Measurements from ENCODE around the gene MATK. TPM values are rescaled to one million over a fixed set of nuclear protein-coding genes. Genes with fewer than 3 reads are reported as not detected.
A peak's percentile ranks its signal among the peaks of the same experiment; 100 is the strongest.

The MATK gene
- total RNA-seq, 1 donor from 2014 or later: 1.8 TPM

DNA sequence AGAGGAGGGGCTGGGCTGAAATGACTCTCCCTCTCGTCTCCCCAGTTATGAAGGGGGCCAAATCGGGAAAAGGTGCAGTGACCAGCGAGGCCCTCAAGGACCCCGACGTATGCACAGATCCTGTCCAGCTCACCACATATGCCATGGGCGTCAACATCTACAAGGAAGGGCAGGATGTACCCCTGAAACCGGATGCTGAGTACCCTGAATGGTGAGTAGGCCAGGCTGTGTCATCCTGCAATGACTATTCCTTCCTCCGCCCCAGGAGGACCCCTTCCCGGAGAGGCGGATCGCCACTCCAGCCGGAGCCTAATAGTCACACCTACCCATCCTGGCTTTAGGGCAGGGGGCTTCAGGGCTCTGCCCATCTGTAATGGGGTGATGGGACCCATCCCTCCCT, 21.1 kb downstream of the MATK start:
- no peaks in the 10 kb centered on the region for H3K27me3 Mint-ChIP-seq
- peaks cover 4% of the 10 kb centered on the region for H3K36me3 Mint-ChIP-seq (ENCODE audit: insufficient read depth)
- peaks cover 7% of the 10 kb centered on the region for H3K4me1 Mint-ChIP-seq (ENCODE audit: low read depth)
- H3K27ac Mint-ChIP-seq: no peak overlapping the region
- TF ChIP-seq, protein P1, sequence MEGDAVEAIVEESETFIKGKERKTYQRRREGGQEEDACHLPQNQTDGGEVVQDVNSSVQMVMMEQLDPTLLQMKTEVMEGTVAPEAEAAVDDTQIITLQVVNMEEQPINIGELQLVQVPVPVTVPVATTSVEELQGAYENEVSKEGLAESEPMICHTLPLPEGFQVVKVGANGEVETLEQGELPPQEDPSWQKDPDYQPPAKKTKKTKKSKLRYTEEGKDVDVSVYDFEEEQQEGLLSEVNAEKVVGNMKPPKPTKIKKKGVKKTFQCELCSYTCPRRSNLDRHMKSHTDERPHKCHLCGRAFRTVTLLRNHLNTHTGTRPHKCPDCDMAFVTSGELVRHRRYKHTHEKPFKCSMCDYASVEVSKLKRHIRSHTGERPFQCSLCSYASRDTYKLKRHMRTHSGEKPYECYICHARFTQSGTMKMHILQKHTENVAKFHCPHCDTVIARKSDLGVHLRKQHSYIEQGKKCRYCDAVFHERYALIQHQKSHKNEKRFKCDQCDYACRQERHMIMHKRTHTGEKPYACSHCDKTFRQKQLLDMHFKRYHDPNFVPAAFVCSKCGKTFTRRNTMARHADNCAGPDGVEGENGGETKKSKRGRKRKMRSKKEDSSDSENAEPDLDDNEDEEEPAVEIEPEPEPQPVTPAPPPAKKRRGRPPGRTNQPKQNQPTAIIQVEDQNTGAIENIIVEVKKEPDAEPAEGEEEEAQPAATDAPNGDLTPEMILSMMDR (IDR thresholded peaks at IDR 0.05; ENCODE audit: unreplicated experiment): no peak
- no peak overlapping the region for H3K4me3 Mint-ChIP-seq (ENCODE audit: low read depth)
- H3K9me3 Mint-ChIP-seq (ENCODE audit: low read depth): no peaks in the 10 kb centered on the region
- no peak for DNase-seq (ENCODE audit: low spot score, unreplicated experiment)

DNA sequence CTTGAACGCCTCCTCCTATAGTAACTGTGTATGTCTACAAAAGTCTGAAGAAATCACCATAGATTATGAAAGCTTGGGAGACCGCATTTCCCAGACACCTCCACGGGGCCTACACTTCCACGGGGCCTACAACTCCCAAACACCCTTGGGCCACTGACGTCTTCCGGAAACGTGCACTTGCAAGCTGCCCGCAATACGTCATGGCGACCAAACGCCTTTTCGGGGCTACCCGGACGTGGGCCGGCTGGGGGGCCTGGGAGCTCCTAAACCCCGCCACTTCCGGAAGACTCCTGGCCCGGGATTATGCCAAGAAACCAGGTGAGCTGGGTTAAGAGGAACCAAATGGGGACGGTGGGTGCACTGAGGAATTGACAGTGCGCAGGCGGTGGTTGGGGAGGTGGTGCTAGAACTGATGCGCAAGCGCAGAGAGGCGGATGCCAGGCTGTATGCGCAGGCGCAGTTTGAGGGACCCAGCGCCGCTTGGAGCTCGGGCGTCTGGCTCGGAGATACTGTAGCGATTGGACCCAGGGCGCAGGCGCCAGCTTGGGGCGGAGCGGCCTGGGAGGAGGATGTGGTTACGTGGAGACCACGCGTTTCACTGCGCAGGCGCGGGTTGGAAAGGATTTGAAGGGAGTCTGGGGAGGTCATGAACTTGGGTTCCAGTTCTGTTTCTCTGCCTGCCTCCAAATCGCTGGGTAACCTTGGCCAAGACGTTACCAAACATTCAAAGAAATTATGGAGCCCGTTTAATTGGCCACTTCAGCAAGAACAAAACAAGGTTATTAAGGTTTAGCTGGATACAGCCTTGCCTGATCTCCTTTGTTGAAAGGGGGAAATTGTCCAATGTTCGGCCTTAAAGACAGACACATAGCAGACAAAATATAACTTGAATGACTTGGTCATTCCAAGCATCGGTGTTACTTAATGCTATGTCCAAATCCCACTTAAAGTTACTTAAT, 23.4 kb downstream of the MATK start, which contains the start of gene MRPL54:
Gene MRPL54, plus strand, starts transcription at position 182 of the 959 bp plus-strand sequence. Its CDS starts 19 bp downstream, at position 201.
- peaks cover 7% of the 10 kb centered on the region for H3K4me1 Mint-ChIP-seq (ENCODE audit: low read depth)
- DNase-seq (ENCODE audit: low spot score, unreplicated experiment): peak; percentile 99
- H3K27ac Mint-ChIP-seq: peak within 1 kb of the TSS; percentile 99
- TF ChIP-seq, protein P1 (IDR thresholded peaks at IDR 0.05; ENCODE audit: unreplicated experiment): no peak
- H3K4me3 Mint-ChIP-seq (ENCODE audit: low read depth): peak within 1 kb of the TSS; percentile 94
- H3K36me3 Mint-ChIP-seq (ENCODE audit: insufficient read depth): peaks cover 1% of the 10 kb centered on the region
- no peaks in the 10 kb centered on the region for H3K27me3 Mint-ChIP-seq
- no peaks in the 10 kb centered on the region for H3K9me3 Mint-ChIP-seq (ENCODE audit: low read depth)

DNA sequence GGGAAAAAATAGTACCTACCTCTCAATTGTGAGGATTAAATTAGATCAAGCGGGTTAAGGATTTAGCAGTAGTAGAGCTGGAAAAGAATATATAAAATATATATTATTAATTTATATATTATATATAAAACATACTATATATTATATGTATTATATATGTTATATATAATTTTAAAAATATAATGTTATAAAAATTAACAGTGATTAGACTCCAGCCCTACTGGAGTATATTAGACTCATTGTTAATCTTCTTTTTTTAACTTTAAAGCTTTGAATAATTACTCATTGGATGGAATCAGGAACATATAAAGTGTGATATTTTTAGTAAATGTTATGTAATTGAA, 24.1 kb downstream of the MATK start:
- Mint-ChIP-seq H3K27me3 (no peaks in the 10 kb centered on the region), H3K4me3 (ENCODE audit: low read depth) (peak overlapping the region; percentile 94), H3K9me3 (ENCODE audit: low read depth) (no peaks in the 10 kb centered on the region), H3K27ac (peak overlapping the region; percentile 99), H3K4me1 (ENCODE audit: low read depth) (peaks cover 7% of the 10 kb centered on the region), H3K36me3 (ENCODE audit: insufficient read depth) (peaks cover 1% of the 10 kb centered on the region)
- no peak for DNase-seq (ENCODE audit: low spot score, unreplicated experiment)
- TF ChIP-seq, protein P1 (IDR thresholded peaks at IDR 0.05; ENCODE audit: unreplicated experiment): no peak

DNA sequence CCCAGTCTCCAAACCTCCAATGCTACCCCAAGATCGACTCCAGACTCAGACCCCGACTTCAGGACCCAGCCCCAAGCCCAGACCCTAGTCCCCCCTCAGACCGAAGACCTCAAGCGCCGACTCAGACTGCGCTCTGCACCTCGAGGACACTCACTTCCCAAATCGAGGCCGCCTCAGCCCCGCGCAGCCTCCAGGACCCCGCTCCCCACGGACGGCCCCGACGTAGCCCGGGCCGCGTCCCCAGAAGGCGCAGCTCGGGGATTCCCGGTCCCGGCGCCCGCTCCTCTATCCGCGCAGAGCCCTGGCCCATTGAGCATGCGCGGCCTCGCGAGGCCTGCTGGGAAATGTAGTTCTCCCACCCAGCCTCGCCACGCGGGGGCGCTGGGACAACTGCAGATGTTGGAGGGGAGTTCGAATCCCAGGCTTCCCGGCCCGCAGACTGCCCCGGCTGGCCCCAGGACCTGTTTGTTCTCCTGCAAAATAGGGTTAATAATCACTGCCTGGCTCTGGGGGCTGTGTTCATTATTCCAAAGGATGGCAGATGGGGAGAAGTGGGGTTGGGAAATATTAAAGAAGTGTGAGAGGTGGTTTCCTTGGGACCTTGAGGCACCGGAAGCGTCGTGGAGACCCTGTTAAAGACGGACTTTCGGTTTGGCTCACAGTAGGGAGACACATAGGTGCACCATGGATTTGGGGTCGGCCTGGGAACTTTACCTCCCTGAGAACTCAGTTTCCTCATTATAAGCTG, 24.6 kb downstream of the MATK start, which contains the start of gene APBA3:
Gene APBA3, minus strand, starts transcription at position 311 of the 748 bp plus-strand sequence. CDS start 1,428 bp downstream, outside the sequence.
- TF ChIP-seq, protein P1 (IDR thresholded peaks at IDR 0.05; ENCODE audit: unreplicated experiment): peak; percentile 64
- peak; percentile 91 for DNase-seq (ENCODE audit: low spot score, unreplicated experiment)
- H3K4me1 Mint-ChIP-seq (ENCODE audit: low read depth): peaks cover 7% of the 10 kb centered on the region
- H3K27ac Mint-ChIP-seq: peak within 1 kb of the TSS; percentile 99
- H3K9me3 Mint-ChIP-seq (ENCODE audit: low read depth): no peaks in the 10 kb centered on the region
- H3K4me3 Mint-ChIP-seq (ENCODE audit: low read depth): peak within 1 kb of the TSS; percentile 94
- no peaks in the 10 kb centered on the region for H3K27me3 Mint-ChIP-seq
- H3K36me3 Mint-ChIP-seq (ENCODE audit: insufficient read depth): peaks cover 1% of the 10 kb centered on the region

DNA sequence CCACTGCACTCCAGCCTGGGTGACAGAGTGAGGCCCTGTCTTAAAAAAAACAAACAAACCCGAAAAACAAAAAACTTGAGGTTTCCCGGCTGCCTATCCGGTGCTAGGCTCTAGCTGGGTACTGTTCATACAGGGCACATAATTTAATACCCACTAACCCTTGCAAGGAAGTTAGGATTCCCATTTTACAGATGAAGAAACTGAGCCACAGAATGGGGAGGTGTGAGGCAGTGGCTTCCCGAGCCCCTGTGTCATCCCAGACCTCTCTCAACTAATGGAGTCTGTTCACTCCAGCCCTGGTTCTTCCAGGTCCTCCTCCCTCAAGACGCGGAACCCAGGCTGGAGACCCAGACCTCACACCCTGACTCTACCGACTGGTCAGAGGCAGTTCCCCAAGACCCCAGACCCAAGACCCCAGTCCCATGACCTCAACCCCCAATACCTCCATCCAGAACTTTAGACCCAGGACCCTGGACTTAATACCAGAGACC, 25.3 kb downstream of the MATK start:
- H3K27me3 Mint-ChIP-seq: no peaks in the 10 kb centered on the region
- DNase-seq (ENCODE audit: low spot score, unreplicated experiment): no peak
- H3K4me1 Mint-ChIP-seq (ENCODE audit: low read depth): peaks cover 7% of the 10 kb centered on the region
- H3K4me3 Mint-ChIP-seq (ENCODE audit: low read depth): peak overlapping the region; percentile 93
- peak overlapping the region; percentile 96 for H3K27ac Mint-ChIP-seq
- no peaks in the 10 kb centered on the region for H3K9me3 Mint-ChIP-seq (ENCODE audit: low read depth)
- TF ChIP-seq, protein P1 (IDR thresholded peaks at IDR 0.05; ENCODE audit: unreplicated experiment): no peak
- no peaks in the 10 kb centered on the region for H3K36me3 Mint-ChIP-seq (ENCODE audit: insufficient read depth)
